ENCODE results near the gene CDC42SE2.

DNA sequence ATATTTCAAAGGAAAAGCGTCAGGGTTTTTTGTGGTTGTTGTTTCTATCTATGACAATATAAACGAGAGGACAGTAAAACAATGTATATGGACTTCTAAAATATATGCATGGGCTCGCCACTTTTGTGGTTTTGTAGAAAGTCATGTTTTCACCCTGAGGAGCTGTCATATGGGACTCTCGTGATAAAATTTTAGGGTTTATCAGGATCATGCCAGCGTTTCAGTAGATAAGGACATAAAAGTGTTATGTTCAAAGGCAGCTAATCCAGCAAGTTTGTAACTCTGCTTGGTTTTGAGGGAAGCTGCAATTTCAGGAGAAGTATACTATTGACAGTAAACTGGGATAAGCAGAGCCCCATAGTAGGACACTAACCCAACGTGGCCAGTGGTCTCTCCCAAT is 120.3 kb downstream of the CDC42SE2 start:
- TF ChIP-seq ZNF114 (CRISPR knock-in tag; IDR thresholded peaks at IDR 0.05) = no peak
- TF ChIP-seq CTCF (conservative IDR thresholded peaks at IDR 0.05; ENCODE audit: low read depth in 2 of 2) = no peak
- no peak for TF ChIP-seq POLR2AphosphoS5 (IDR thresholded peaks at IDR 0.05; ENCODE audit: low read depth)
- no peak for TF ChIP-seq CREB1 (CRISPR knock-in tag; IDR thresholded peaks at IDR 0.05; ENCODE audit: low read depth)
- TF ChIP-seq, protein P1, sequence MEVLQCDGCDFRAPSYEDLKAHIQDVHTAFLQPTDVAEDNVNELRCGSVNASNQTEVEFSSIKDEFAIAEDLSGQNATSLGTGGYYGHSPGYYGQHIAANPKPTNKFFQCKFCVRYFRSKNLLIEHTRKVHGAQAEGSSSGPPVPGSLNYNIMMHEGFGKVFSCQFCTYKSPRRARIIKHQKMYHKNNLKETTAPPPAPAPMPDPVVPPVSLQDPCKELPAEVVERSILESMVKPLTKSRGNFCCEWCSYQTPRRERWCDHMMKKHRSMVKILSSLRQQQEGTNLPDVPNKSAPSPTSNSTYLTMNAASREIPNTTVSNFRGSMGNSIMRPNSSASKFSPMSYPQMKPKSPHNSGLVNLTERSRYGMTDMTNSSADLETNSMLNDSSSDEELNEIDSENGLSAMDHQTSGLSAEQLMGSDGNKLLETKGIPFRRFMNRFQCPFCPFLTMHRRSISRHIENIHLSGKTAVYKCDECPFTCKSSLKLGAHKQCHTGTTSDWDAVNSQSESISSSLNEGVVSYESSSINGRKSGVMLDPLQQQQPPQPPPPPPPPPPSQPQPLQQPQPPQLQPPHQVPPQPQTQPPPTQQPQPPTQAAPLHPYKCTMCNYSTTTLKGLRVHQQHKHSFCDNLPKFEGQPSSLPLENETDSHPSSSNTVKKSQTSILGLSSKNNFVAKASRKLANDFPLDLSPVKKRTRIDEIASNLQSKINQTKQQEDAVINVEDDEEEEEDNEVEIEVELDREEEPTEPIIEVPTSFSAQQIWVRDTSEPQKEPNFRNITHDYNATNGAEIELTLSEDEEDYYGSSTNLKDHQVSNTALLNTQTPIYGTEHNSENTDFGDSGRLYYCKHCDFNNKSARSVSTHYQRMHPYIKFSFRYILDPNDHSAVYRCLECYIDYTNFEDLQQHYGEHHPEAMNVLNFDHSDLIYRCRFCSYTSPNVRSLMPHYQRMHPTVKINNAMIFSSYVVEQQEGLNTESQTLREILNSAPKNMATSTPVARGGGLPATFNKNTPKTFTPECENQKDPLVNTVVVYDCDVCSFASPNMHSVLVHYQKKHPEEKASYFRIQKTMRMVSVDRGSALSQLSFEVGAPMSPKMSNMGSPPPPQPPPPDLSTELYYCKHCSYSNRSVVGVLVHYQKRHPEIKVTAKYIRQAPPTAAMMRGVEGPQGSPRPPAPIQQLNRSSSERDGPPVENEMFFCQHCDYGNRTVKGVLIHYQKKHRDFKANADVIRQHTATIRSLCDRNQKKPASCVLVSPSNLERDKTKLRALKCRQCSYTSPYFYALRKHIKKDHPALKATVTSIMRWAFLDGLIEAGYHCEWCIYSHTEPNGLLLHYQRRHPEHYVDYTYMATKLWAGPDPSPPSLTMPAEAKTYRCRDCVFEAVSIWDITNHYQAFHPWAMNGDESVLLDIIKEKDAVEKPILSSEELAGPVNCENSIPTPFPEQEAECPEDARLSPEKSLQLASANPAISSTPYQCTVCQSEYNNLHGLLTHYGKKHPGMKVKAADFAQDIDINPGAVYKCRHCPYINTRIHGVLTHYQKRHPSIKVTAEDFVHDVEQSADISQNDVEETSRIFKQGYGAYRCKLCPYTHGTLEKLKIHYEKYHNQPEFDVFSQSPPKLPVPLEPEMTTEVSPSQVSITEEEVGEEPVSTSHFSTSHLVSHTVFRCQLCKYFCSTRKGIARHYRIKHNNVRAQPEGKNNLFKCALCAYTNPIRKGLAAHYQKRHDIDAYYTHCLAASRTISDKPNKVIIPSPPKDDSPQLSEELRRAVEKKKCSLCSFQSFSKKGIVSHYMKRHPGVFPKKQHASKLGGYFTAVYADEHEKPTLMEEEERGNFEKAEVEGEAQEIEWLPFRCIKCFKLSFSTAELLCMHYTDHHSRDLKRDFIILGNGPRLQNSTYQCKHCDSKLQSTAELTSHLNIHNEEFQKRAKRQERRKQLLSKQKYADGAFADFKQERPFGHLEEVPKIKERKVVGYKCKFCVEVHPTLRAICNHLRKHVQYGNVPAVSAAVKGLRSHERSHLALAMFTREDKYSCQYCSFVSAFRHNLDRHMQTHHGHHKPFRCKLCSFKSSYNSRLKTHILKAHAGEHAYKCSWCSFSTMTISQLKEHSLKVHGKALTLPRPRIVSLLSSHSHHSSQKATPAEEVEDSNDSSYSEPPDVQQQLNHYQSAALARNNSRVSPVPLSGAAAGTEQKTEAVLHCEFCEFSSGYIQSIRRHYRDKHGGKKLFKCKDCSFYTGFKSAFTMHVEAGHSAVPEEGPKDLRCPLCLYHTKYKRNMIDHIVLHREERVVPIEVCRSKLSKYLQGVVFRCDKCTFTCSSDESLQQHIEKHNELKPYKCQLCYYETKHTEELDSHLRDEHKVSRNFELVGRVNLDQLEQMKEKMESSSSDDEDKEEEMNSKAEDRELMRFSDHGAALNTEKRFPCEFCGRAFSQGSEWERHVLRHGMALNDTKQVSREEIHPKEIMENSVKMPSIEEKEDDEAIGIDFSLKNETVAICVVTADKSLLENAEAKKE (CRISPR knock-in tag; IDR thresholded peaks at IDR 0.05) = no peak
